Cardiac septum (tissue), 1 donor: ENCODE results near the gene DBNDD2. TPM values are rescaled to one million over a fixed set of nuclear protein-coding genes. Genes with fewer than 3 reads are reported as not detected.
A peak's percentile ranks its signal among the peaks of the same experiment; 100 is the strongest.

Experiments
- DNase-seq: peaks from one replicate; pipeline ENCODE4 v3.0.0-alpha.2; 2020; ENCODE audit warnings: low spot score
- intact Hi-C: fragments of 100-400 bp; cut with DNase I; formaldehyde crosslinking; loops from one replicate; pipeline ENCODE4 v1.14.0; 2022
- total RNA-seq: library from RNA; stranded (reverse); fragmentation: NEBNext Ultra II Directional; extraction: Animal tissue kit (Norgen Biotek cat#: 25700); gene quantifications from one replicate; pipeline ENCODE4 v1.2.1, GENCODE V29; 2021
- donor health status: DM: no; HTN: no; CAD: no.

The DBNDD2 gene
- total RNA-seq, 1 donor from 2014 or later: 209 TPM

DNA sequence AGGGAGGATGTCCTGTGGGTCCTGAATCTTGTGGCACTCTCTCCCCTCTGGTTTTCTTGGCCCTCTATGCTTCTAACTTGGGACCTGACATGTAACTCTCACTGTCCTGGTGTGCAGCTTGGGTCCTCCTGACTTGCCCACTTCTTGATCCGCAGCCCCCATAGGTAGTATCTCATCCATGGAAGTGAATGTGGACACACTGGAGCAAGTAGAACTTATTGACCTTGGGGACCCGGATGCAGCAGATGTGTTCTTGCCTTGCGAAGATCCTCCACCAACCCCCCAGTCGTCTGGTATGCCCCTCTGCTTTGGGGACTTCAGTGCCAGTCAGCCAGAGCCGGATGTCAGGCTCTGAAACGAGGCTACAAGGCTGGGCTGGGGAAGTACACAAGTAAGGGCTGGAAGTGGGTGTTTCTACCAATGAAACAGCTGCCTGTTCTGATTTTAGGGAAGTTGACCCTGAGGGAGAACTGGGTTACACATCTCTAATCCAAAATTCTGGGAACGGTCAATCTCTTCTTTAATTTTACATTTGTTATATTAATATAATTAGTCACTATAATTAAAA lies 641 bp downstream of the DBNDD2 start:
- intact Hi-C loops: loop anchor here (1.0 to 5.0 kb wide), 3 partner anchors 11 to 51 kb away; no protein-coding TSS in a partner anchor
- no peak for DNase-seq

DNA sequence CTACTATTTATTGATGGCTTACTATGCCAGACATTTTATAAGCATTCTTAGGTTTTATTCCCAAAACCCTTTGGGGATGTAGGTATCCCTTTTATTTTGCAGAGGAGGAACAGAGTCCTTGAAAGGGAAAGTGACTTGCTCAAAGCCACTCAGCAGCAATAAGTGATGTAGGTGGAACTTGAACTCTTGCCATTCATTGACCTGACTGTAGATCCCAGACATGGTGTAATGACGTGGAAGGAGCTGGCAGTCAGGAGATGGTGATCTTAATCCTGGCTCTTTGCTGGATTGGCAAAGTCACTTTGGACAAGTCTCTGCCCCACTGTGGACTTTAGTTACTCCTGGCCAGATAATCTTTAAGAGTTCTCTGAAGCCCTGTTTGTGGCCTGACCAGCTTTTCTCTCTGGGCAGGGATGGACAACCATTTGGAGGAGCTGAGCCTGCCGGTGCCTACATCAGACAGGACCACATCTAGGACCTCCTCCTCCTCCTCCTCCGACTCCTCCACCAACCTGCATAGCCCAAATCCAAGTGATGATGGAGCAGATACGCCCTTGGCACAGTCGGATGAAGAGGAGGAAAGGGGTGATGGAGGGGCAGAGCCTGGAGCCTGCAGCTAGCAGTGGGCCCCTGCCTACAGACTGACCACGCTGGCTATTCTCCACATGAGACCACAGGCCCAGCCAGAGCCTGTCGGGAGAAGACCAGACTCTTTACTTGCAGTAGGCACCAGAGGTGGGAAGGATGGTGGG lies 1.6 kb downstream of the DBNDD2 start:
- DNase-seq: no peak
- intact Hi-C loops: loop anchor here (5.0 kb wide), 2 partner anchors 37 to 52 kb away; no protein-coding TSS in a partner anchor

DNA sequence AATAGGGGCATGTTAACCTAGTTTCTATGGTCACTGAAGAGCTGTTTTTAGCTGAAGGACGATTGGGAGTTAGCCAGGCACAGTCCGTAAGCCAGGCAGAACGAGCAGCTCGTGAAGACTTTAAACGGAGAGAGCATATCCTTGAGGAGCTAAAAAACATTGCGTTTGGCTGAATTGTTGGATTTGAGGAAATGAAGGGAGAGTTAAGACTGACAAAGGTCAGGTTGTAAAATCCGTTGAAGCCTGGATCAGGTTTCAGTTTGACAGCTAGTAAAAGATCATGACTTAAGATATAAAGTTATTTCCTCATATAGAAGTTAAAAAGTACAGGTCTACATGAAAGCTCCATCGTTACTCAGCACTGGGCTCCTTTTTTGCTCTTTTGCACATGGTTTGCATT lies 2.8 kb downstream of the DBNDD2 start:
- DNase-seq: no peak
- intact Hi-C loops: no loop called here

DNA sequence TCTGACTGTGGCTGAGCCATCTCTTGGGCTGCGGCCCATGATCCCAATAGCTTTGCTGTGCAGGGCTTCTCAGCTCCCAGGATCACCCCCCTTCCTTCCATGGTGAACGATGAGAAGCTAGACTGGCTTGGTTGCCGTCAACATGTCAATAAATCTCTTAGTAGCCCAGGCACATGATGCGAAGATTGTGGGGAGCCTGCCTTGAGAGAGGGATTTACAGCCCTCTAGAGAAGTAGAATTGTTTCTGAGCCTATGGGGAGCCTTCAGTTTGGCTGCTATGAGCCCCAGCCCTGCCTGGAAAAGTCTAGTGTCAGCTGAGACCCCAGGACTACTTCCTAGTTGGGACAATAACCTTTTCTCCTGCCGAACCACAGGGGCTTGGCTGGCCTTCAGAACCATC lies 4.6 kb downstream of the DBNDD2 start:
- intact Hi-C loops: no loop called here
- no peak for DNase-seq

DNA sequence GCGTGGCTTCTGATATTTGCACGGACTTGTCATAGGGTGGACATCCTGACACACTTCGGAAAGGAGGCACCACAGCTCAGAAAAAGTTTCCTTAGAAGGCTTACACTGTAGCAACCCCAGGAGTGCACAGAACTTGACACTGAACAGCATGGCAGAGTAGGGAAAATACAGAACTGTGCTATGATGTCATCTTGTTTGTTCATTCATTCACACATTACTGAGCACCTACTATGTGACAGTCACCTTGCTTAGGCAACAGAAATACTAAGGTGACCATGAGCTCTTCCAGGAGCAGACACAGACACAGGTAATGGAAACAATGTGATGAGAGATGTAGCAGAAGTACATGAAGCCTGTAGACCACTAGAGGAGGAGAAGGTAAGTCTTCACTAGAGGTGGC lies 5.4 kb downstream of the DBNDD2 start:
- no peak for DNase-seq

DNA sequence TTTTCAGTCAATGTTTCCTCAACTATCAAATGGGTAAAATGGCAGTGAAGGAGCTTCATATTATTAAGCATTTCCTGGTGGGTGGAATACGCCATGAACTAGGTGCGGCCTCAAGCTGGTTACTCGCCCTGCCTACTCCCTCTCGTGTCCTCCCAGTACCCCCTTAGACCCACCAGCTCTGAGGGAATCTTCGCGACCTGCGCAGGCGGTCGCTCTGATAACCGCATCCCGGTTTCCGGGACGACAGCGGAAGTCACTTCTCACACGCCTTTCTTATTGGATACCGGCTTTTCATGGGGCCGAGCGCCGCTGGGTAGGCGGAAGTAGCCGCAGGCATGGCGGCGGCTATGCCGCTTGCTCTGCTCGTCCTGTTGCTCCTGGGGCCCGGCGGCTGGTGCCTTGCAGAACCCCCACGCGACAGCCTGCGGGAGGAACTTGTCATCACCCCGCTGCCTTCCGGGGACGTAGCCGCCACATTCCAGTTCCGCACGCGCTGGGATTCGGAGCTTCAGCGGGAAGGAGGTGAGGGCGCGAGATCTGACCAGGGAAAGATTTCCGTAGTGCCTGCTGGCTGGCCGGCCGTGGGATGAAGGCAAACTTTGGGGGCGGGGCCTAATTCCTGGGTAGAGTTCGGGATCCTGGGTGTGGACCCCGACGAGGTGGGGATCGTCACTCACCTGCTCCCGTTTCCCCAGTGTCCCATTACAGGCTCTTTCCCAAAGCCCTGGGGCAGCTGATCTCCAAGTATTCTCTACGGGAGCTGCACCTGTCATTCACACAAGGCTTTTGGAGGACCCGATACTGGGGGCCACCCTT lies 7.9 kb downstream of the DBNDD2 start, which contains the start of gene PIGT:
PIGT (plus strand) TSS at position 320 of the 816 bp plus-strand sequence; CDS start at position 336, 16 bp downstream.
- peak; percentile 95 for DNase-seq
- intact Hi-C loops: no loop called here

More for the DNA sequence above, 5.4 kb downstream of the DBNDD2 start:
- intact Hi-C loops: no loop called here

DNA sequence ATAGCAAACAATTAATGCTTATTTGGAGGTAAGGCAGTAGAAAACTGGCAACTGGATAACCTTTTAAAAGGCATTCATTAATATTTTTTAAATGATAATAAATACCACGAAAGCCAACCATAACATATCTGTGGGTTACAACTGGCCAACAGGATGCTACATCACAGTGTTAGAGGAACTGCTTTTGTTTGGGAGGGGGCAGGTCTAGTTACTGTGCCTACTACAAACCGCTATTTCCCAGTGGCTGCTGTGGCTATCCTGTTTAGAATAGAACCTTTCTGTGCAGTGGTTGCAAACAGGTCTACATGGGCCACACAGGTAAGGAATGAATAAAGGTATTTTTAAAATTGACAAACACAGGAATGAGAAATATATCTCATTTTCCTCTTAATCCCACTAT lies 8.8 kb downstream of the DBNDD2 start:
- intact Hi-C loops: no loop called here

DNA sequence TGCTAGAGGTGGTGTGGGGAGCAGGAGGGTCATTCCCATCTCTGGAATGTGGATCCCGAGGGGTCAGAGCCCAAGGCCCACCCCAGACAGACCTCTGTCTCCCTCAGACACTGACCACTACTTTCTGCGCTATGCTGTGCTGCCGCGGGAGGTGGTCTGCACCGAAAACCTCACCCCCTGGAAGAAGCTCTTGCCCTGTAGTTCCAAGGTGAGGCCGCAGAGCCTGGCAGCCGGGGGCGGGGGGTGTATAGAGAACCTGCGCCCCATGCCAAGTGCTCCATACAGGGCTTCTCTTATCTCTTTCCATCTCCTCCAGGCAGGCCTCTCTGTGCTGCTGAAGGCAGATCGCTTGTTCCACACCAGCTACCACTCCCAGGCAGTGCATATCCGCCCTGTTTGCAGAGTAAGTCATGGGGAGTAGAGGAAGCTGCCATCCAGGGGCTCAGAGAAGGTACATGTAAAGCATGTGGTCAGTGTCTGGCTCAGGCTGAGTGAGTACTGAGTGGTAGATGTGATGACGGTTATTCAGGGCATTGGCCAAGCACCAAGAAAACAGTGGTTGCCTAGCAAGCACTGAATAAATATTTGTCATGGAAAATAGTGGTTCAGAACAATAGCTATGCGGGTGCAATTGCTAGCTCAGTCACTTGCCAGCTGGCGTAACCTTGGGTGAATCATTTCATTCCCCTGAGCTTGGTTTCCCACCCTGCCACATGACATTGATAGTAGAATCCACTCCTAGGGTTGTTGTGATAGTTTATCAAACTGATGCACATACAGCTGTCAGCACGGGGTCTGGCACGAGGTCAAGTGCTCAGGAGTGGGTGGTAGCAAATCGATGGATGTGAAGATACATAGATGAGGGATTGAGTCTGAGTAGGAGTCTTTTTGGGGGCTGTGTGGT lies 11.4 kb downstream of the DBNDD2 start:
- peak; percentile 82 for DNase-seq
- intact Hi-C loops: loop anchor here (1.0 kb wide), 2 partner anchors 11 to 14 kb away; partner anchors contain the start of gene DBNDD2

More for the DNA sequence above, 8.8 kb downstream of the DBNDD2 start:
- DNase-seq: no peak

DNA sequence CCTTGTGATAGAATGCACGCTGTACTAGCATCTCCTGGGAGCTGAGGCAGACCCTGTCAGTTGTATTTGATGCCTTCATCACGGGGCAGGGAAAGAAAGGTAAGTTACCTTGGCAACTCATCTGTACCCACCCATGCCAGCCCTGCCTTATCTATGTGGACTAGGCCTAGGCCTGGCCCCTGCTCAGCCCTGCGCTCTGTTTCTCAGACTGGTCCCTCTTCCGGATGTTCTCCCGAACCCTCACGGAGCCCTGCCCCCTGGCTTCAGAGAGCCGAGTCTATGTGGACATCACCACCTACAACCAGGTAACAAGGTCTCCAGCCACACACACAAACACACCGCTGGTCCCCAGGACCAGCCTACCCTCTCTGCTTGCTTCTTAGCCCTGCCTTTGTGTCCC lies 12.0 kb downstream of the DBNDD2 start:
- no peak for DNase-seq
- intact Hi-C loops: no loop called here

DNA sequence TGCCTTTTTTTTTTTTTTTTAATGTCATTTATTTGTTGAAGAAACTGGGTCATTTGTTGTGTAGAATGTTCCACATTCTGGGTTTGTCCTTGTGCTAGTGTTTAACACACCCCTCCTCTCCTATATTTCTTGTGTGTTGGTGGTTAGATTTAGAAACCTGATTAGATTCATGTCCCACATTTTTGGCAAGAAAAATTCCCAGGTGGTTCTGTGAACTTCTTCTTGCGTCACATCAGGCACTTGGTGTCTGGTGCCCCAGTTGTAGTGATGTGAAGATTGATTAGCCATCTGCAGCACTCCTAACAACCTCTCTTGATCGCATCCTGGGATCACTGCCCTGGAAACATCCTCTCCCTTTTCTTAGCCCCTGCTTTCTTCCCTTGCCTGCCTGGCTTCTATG lies 15.6 kb downstream of the DBNDD2 start:
- DNase-seq: no peak
- intact Hi-C loops: no loop called here

DNA sequence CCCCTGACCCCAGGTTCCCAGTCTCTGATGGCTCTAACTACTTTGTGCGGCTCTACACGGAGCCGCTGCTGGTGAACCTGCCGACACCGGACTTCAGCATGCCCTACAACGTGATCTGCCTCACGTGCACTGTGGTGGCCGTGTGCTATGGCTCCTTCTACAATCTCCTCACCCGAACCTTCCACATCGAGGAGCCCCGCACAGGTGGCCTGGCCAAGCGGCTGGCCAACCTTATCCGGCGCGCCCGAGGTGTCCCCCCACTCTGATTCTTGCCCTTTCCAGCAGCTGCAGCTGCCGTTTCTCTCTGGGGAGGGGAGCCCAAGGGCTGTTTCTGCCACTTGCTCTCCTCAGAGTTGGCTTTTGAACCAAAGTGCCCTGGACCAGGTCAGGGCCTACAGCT lies 17.5 kb downstream of the DBNDD2 start:
- DNase-seq: no peak
- intact Hi-C loops: no loop called here

DNA sequence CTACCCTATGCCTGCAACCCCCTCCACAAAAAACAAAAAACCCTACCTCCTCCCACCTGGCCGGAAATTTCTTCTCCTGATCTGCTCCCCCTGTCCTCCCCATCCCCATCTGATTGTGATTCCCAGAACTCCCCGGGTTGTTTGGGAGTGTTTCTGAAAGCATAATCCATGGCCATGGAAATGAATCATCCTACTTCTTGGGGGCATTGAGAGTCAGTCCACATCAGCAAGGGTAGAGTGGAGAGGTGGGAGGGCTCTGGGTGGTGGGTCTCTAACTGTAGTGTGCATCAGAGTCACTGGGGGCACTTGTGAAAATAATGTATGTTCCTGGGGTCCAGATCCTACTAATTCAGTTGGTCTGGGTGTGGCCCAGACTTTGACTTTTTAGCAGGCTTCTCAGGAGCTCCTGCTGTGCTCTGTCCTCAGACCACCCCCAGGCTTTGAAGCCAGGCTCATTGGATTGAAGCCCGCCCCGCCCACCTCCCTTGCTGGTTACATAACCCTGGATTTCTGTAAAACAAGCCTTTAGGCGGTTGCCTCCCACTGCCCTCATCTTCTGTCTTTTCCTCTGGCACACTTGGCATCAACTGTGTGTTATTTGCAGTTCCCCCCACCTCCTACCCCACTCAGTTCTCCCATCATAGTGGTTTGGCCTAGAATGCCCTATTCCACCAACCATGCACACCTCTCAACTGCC lies 18.4 kb downstream of the DBNDD2 start:
- intact Hi-C loops: no loop called here
- DNase-seq: no peak

DNA sequence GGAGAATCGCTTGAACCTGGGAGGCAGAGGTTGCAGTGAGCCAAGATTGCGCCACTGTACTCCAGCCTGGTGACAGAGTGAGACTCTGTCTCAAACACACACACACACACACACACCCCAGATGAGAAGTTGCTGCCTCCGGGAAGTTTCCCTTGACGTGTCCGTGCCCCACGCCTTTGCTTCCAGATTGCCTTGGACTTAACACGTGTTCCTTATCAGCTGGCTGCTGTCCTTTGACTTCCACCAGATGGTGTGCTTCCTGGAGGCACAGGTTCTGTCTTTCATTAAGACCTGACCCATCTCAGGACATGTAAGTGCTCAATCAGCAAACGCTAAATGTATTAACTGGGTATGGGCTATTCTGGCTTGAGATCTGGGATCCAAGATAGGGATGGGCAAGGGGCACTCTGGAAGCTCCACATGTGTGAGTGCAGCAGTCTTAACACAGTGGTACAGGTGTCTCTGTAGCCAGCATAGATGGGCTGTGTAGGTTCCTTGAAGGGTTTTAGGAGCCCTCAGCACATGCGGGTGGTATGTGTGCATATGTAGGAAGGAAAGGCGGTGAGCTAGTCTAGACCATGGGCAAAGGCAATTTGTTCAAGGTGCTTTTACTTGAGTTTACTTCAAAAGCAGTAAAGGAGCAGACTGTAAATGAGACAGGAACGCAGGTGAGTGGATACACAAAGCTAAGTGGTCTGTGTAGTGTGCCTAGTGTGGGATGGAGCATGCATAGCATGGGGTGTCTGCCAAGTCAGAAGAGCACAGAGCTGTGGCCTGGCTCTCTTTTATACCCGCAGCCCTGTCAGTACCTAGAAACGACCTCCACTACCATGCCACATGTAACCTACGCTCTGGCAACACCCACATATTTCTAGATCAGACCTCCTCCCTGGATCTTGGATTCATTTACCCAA lies 19.4 kb downstream of the DBNDD2 start:
- intact Hi-C loops: no loop called here
- DNase-seq: no peak

DNA sequence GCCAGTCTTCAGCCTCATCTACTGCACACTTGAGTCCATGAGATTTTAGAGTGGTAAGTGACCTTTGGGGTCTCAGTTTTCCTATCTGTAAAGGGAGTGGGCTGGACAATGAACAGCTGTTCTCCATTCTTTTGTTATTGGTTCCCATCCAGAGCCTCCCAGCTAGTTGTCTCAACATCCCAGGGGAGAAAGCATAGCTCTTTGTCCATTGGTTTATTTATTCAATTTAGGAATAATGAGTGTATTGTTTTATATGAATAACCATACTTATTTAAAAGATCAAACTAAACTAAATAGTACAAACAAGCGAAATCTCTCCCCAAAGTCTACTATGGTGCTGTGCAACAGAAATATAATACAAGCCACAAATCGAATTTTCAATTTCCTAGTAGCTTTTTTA lies 21.5 kb downstream of the DBNDD2 start:
- no peak for DNase-seq
- intact Hi-C loops: no loop called here

DNA sequence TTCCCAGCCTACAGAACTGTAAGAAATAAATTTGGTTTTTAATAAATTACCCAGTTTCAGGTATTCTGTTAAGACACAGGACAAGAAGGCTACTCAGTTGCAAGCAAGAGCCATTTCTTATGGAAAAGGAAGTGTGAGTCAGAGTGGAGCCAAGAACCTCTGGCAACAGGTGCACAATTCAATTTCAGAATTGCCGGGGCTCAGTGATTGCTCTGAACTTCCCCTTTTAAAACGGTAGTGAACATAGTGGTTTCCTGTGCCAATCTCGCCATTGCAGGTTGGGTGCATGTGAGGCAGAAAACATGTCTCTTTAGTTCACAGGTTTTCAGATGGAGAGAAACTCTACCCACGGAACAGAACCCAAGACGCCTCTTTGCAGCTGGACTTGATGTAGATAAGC lies 24.2 kb downstream of the DBNDD2 start:
- intact Hi-C loops: no loop called here
- no peak for DNase-seq

DNA sequence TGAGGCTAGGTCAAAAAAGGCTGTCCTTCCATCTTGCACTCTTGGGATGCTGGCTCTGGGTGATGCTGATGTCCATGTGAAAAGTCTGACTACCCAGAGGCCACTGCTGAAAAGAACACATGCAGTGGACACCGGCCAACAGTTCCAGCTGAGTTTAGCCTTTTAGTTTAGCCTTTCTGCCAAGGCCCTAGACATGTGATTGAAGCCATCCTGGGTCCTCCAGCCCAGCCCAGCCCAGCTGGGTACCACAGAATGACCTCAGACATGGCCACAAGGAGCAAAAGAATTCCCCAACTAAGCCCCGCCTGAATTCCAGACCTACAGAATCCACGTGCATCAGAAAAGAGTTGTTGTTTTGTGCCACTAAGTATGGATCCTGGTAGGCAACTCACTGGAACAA lies 25.2 kb downstream of the DBNDD2 start:
- peak; percentile 79 for DNase-seq
- intact Hi-C loops: loop anchor here (1.0 kb wide), 1 partner anchor 14 kb away; no protein-coding TSS in a partner anchor

DNA sequence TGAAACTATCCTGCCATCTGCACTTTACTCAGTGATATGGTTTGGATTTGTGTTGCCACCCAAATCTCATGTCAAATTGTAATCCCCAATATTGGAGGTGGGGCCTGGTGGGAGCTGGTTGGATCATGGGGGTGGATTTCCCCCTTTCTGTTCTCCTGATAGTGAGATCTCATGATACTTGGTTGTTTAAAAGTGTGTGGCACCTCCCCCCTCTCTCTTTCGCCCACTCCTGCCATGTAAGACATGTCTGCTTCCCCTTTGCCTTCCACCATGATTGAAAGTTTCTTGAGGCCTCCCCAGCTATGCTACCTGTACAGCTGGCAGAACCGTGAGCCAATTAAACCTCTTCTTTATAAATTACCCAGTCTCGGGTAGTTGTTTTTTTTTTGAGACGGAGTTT lies 25.9 kb downstream of the DBNDD2 start:
- no peak for DNase-seq
- intact Hi-C loops: loop anchor here (1.0 kb wide), 1 partner anchor 15 kb away; no protein-coding TSS in a partner anchor
